MM.1S (cell line): ENCODE results near the gene MOB3B.

Source experiments
- DNase-seq: peaks from one replicate; pipeline ENCODE4 v3.0.0-alpha.2; 2015
- H2AFZ ChIP-seq: fragments of 300-600 bp; sonication (generic); 2 replicates; pipeline ENCODE4 v1.6.0; 2016; ENCODE audit warnings: antibody characterized with exemption, low read length
- H3F3A ChIP-seq: fragments of 300-600 bp; sonication (generic); 2 replicates; pipeline ENCODE4 v1.6.1; 2016; ENCODE audit warnings: mild to moderate bottlenecking, antibody characterized with exemption, low read length, moderate library complexity, mixed read lengths; ENCODE audit not compliant: insufficient read depth
- H3K27ac ChIP-seq: fragments of 300-600 bp; sonication (generic); 2 replicates; pipeline ENCODE4 v1.5.1; 2016; ENCODE audit warnings: mild to moderate bottlenecking, low read length
- H3K27me3 ChIP-seq: fragments of 300-600 bp; sonication (generic); replicated peaks from 2 replicates; pipeline ENCODE4 v1.6.0; 2016; ENCODE audit warnings: low read length; ENCODE audit not compliant: insufficient read depth
- H3K36me3 ChIP-seq: fragments of 300-600 bp; sonication (generic); replicated peaks from 2 replicates; pipeline ENCODE4 v1.6.1; 2016; ENCODE audit warnings: mild to moderate bottlenecking, low read length, mixed read lengths; ENCODE audit not compliant: insufficient read depth
- H3K4me1 ChIP-seq: fragments of 300-600 bp; sonication (generic); 2 replicates; pipeline ENCODE4 v1.6.1; 2016; ENCODE audit warnings: low read length, mixed read lengths
- H3K4me2 ChIP-seq: fragments of 300-600 bp; sonication (generic); 2 replicates; pipeline ENCODE4 v1.6.0; 2016; ENCODE audit warnings: low read depth, low read length
- H3K4me3 ChIP-seq: fragments of 300-600 bp; sonication (generic); 2 replicates; pipeline ENCODE4 v1.5.1; 2016; ENCODE audit warnings: low read length, mixed read lengths
- H3K79me2 ChIP-seq: fragments of 300-600 bp; sonication (generic); 2 replicates; pipeline ENCODE4 v1.6.1; 2016; ENCODE audit warnings: mixed run types, low read length, mixed read lengths
- H3K9ac ChIP-seq: fragments of 300-600 bp; sonication (generic); 2 replicates; pipeline ENCODE4 v1.6.1; 2016; ENCODE audit warnings: low read length, mixed read lengths
- H3K9me2 ChIP-seq: fragments of 300-600 bp; sonication (generic); replicated peaks from 2 replicates; pipeline ENCODE4 v1.6.1; 2016; ENCODE audit warnings: mild to moderate bottlenecking, low read length, mixed read lengths; ENCODE audit not compliant: insufficient read depth
- H3K9me3 ChIP-seq: fragments of 300-600 bp; sonication (generic); replicated peaks from 2 replicates; pipeline ENCODE4 v1.6.1; 2016; ENCODE audit warnings: mild to moderate bottlenecking, low read length, mixed read lengths; ENCODE audit not compliant: insufficient read depth
- H4K20me1 ChIP-seq: fragments of 300-600 bp; sonication (generic); 2 replicates; pipeline ENCODE4 v1.6.1; 2016; ENCODE audit warnings: mild to moderate bottlenecking, low read length, moderate library complexity, mixed read lengths; ENCODE audit not compliant: insufficient read depth
- EZH2 ChIP-seq: fragments of 300-600 bp; sonication (generic); optimal IDR thresholded peaks from 2 replicates; pipeline ENCODE3; 2017; ENCODE audit warnings: low read depth, mild to moderate bottlenecking, antibody characterized with exemption, low read length, mixed read lengths
- EZH2phosphoT487 ChIP-seq: fragments of 300-600 bp; sonication (generic); IDR thresholded peaks from 2 replicates; pipeline ENCODE4 v1.6.1; 2018; ENCODE audit warnings: antibody characterized with exemption, low read length
- TF ChIP-seq, protein P1 (sequence below): fragments of 300-600 bp; sonication (generic); IDR thresholded peaks from 2 replicates; pipeline ENCODE4 v1.5.1; 2016; ENCODE audit warnings: antibody characterized with exemption, low read length, mixed read lengths

Gene MOB3B

DNA sequence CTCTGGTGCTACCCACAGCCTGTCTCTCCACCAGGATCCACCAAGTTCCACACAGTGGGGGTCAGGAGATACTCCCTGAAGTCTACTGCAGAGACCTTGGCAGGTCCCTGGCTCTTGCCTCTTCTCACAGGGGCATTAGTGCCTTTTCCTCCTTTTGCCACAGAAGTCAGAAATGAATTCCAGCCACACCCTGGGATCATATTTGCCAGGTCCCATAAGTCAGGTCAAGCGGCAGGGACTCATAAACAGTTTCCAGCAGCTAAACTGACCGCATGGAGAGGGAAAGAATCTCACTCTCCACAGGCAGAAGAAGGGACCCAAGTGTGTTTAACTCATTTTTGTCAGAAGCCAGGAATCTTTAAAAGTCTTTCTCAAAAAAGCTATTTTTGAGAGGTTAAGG lies 18.8 kb downstream of the MOB3B start:
- Histone ChIP-seq H3K36me3 (no peaks in the 10 kb centered on the region), H3K4me3 (no peak overlapping the region), H3K4me1 (no peaks in the 10 kb centered on the region), H3K79me2 (no peaks in the 10 kb centered on the region), H3K27me3 (no peaks in the 10 kb centered on the region), H3F3A (no peaks in the 10 kb centered on the region), H3K9me3 (no peaks in the 10 kb centered on the region), H3K9ac (no peak overlapping the region), H2AFZ (no peak overlapping the region), H3K27ac (no peak overlapping the region), H3K9me2 (no peaks in the 10 kb centered on the region), H3K4me2 (no peak overlapping the region), H4K20me1 (no peaks in the 10 kb centered on the region)
- TF ChIP-seq EZH2phosphoT487 (no peak), EZH2 (no peak)
- TF ChIP-seq, protein P1, sequence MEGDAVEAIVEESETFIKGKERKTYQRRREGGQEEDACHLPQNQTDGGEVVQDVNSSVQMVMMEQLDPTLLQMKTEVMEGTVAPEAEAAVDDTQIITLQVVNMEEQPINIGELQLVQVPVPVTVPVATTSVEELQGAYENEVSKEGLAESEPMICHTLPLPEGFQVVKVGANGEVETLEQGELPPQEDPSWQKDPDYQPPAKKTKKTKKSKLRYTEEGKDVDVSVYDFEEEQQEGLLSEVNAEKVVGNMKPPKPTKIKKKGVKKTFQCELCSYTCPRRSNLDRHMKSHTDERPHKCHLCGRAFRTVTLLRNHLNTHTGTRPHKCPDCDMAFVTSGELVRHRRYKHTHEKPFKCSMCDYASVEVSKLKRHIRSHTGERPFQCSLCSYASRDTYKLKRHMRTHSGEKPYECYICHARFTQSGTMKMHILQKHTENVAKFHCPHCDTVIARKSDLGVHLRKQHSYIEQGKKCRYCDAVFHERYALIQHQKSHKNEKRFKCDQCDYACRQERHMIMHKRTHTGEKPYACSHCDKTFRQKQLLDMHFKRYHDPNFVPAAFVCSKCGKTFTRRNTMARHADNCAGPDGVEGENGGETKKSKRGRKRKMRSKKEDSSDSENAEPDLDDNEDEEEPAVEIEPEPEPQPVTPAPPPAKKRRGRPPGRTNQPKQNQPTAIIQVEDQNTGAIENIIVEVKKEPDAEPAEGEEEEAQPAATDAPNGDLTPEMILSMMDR, result no peak
- DNase-seq, result no peak

DNA sequence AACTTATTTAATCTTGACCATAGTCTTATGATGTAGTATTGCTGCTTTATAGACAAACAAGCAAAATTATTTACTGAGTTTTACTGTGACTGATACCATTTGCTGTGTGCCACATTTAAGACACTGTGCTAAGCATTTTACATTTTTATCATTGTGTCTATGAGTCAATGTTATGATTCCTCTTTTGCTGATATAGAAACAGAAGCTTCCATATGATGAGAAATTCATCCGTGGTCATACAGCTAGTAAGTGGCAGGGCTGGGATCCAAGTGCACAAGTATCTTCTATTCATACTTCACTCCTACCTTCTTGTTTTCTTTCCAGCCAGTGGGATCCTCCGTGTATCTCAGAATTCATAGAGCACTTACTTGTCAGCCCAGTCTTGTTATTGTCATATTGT lies 22.6 kb downstream of the MOB3B start:
- TF ChIP-seq EZH2 (no peak), EZH2phosphoT487 (no peak)
- TF ChIP-seq, protein P1, result no peak
- Histone ChIP-seq H3K36me3 (no peaks in the 10 kb centered on the region), H4K20me1 (no peaks in the 10 kb centered on the region), H3K79me2 (no peaks in the 10 kb centered on the region), H2AFZ (no peak overlapping the region), H3K27ac (no peak overlapping the region), H3K9me2 (no peaks in the 10 kb centered on the region), H3K9ac (no peak overlapping the region), H3K9me3 (no peaks in the 10 kb centered on the region), H3K4me1 (no peaks in the 10 kb centered on the region), H3K4me3 (no peak overlapping the region), H3K27me3 (no peaks in the 10 kb centered on the region), H3F3A (no peaks in the 10 kb centered on the region), H3K4me2 (no peak overlapping the region)
- DNase-seq, result no peak

DNA sequence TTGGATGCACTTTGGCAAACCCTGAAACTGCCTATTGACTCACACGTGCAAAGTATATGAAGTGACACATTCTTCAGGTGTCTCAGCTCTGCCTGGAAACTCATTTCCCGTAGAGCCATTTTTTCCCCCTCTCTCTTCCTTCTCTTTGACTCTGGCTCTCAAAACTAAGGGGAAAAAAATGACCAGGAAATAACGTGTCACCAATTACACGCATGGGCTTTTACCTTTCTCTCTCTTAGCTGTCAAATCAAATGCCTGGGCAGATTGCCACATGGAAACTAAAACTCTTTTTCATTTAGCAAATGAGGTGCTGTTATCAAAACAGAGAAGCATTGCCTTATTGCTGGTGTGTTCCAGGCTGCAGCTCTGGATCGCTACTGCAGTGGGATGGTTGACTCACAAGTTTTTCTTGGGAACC lies 23.9 kb downstream of the MOB3B start:
- no peaks in the 10 kb centered on the region for H4K20me1 ChIP-seq
- no peaks in the 10 kb centered on the region for H3F3A ChIP-seq
- no peak overlapping the region for H3K9ac ChIP-seq
- H3K9me3 ChIP-seq, result no peaks in the 10 kb centered on the region
- TF ChIP-seq EZH2phosphoT487 (no peak), EZH2 (no peak)
- TF ChIP-seq, protein P1, result no peak
- no peaks in the 10 kb centered on the region for H3K4me1 ChIP-seq
- no peaks in the 10 kb centered on the region for H3K9me2 ChIP-seq
- DNase-seq, result no peak
- H3K4me2 ChIP-seq, result no peak overlapping the region
- H3K27me3 ChIP-seq, result no peaks in the 10 kb centered on the region
- H3K27ac ChIP-seq, result no peak overlapping the region
- H3K79me2 ChIP-seq, result no peaks in the 10 kb centered on the region
- no peaks in the 10 kb centered on the region for H3K36me3 ChIP-seq
- no peak overlapping the region for H3K4me3 ChIP-seq
- H2AFZ ChIP-seq, result no peak overlapping the region
